Esophagus mucosa (tissue), 1 donor: ENCODE measurements around the gene PROB1. TPM values are rescaled to one million over a fixed set of nuclear protein-coding genes. Genes with fewer than 3 reads are reported as not detected.
"Not testable (repeated sequence)": the region's sequence is repeated elsewhere in the genome, so short reads cannot be mapped to it uniquely, and the experiment has no call there.

Experiments
- ATAC-seq: fragments of 200-7000 bp; cut with Tn5 transposase; one replicate; pipeline ENCODE4 v1.9.1; 2020
- total RNA-seq: library from RNA; stranded (reverse); gene quantifications from one replicate; pipeline ENCODE4 v1.2.4, GENCODE V29; 2023
- donor health status: DM: yes; HTN: yes; CAD: no.

Gene PROB1
- total RNA-seq, 1 donor from 2014 or later: 1.9 TPM

- ATAC-seq: no peak
Measured at GRCh38 chr5:139378101-139378825, 16.6 kb downstream of the PROB1 start.

GRCh38 chr5:139377226-139377625, 17.7 kb downstream of the PROB1 start:
- ATAC-seq: no peak

- no peak for ATAC-seq
Measured at GRCh38 chr5:139376364-139376763, 18.5 kb downstream of the PROB1 start.

DNA sequence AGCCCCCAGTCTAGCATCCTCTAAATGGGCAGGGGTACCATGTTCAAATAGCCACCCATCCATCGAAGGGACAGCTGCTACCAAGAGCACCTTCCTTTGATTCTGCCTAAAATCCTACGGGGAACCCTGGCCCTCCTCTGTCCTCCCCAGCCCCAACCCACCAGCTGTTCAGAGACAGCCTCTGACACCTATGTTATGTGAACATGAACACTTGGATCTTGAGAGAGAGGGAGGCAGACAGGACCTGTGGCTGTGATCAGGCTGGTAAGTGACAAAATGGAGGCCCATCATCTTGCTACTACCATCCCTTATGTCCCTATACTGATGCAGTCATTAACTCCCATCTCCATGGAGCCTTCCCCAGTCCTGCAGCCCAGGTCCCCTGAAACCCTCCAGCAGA, 20.0 kb downstream of the PROB1 start:
- ATAC-seq: no peak

GRCh38 chr5:139371482-139372435, 23.1 kb downstream of the PROB1 start:
- no peak for ATAC-seq

DNA sequence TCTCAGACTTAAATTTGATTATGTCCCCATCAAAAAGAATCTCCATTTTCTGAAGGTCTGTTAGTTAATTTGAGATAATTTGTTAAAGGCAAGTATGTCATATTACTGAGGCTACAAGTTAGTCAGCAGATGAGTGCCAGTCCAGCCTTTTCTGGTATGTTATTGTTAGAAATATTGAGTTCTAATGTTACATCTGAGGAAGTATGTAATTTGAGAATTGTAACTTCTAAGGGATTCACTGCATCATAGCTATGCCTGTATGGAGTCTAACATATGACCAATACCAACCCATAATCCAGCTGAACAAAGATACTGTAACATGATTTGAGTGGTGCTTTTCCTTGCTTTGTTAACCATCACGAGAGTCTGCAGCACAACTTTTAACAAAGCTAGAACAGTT, 25.7 kb downstream of the PROB1 start:
- no peak for ATAC-seq

DNA sequence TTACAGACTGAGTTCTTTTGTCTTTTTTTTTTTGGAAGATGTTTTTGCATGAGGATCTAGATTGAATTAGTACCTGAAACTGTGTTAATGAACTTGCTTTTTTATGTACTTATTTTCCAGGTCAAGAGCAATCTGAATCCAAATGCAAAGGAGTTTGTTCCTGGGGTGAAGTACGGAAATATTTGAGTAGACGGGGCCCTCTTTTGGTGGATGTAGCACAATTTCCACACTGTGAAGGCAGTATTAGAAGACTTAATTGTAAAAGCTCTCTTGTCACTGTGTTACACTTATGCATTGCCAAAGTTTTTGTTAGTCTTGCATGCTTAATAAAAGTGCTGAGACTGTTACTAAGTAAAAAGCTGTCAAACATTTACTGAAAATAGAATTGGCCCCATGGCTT, 26.3 kb downstream of the PROB1 start:
- ATAC-seq: no peak

- ATAC-seq: no peak
Measured at GRCh38 chr5:139364466-139364865, 30.4 kb downstream of the PROB1 start.

- ATAC-seq: peak; percentile 94
Measured at GRCh38 chr5:139363937-139364336, 31.0 kb downstream of the PROB1 start.

DNA sequence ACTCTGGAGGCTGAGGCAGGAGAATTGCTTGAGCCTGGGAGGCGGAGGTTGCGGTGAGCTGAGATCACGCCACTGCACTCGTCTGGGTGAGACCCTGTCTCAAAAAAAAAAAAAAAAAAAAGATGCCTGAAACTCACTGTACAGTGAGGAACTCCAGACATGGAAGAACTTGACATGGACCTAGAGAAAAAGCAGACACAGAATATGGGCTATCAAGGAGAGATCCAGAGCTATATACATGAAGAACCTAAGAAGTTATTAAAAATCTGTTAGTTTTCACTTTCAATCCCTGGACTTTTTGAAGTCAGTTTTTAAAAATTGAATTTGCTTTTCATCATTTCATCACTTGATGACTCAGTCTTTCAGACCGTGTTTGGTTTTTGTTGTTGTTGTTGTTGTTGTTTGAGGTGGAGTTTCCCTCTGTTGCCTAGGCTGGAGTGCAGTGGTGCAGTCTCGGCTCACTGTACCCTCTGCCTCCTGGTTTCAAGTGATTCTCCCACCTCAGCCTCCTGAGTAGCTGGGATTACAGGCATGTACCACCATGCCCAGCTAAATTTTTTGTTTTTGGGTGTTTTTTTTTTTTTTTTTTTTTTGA, 33.0 kb downstream of the PROB1 start:
- no peak for ATAC-seq

DNA sequence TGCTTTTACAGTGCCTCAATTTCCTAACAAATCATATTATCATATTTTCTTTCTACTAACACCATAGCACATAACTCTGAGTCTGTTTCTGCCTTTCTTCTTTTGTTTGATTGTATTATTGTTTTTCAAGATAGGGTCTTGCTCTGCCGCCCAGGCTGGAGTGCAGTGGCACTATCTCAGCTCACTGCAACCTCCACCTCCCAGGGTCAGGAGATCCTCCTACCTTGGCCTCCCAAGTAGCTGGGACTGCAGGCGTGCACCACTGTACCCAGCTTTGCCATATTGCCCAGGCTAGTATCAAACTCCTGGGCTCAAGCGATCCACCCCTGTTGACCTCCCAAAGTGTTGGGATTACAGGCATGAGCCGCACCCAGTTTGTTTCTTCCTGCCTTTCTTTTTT, 34.5 kb downstream of the PROB1 start:
- no peak for ATAC-seq

DNA sequence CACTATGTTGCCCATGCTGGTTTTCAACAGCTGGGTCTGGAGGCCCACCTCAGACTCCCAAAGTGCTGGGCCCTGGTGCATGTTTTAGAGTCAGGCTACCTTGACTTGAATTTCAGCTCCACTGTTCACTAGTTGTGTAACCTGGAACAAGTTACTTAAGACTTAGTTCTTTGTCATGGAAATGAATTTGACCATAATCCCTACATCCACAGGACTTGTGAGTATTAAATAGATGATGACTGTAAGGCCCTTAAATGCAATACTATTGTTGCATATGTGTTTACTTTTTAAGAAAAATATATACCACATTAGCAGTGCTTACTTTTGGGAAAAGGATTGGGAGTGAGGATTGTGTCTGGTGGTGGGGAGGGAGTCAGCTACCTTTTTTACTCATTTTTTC, 36.8 kb downstream of the PROB1 start:
- peak; percentile 81 for ATAC-seq

DNA sequence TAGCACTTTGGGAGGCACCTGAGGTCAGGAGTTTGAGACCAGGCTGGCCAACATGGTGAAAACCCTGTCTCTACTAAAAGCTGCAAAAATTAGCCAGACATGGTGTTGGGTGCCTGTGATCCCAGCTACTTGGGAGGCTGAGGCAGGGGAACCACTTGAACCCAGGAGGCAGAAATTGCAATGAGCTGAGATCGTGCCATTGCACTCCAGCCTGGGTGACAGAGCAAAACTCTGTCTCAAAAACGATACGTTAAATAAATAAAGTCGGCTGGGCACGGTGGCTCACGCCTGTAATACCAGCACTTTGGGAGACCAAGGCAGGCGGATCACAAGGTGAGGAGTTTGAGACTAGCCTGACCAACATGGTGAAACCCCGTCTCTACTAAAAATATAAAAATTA, 39.0 kb downstream of the PROB1 start:
- ATAC-seq: not testable (repeated sequence)

GRCh38 chr5:139354186-139354585, 40.7 kb downstream of the PROB1 start:
- no peak for ATAC-seq

DNA sequence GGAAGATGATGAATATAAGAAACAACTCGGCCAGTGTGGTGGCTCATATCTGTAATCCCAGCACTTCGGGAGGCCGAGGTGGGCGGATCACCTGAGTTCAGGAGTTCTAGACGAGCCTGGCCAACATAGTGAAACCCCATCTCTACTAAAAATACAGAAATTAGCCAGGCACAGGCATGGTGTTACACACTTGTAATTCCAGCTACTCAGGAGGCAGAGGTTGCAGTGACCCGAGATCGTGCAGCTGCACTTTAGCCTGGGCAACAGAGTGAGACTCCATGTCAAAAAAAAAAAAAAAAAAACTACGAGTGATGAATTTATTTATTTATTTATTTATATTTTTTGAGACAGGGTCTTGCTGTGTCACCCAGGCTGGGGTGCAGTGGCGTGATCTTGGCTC, 47.0 kb downstream of the PROB1 start:
- ATAC-seq: not testable (repeated sequence)

- not testable (repeated sequence) for ATAC-seq
Measured at GRCh38 chr5:139345442-139345841, 49.5 kb downstream of the PROB1 start.

- no peak for ATAC-seq
Measured at GRCh38 chr5:139344177-139344576, 50.7 kb downstream of the PROB1 start.

- ATAC-seq: no peak
Measured at GRCh38 chr5:139343476-139343875, 51.4 kb downstream of the PROB1 start.

GRCh38 chr5:139342423-139342723, 52.5 kb downstream of the PROB1 start:
- ATAC-seq: no peak

GRCh38 chr5:139341689-139342422, 53.0 kb downstream of the PROB1 start, which contains the start of gene PAIP2:
Gene PAIP2 (plus strand): TSS chr5:139341854. CDS start chr5:139363785, 21,931 bp downstream.
- ATAC-seq: peak; percentile 98

DNA sequence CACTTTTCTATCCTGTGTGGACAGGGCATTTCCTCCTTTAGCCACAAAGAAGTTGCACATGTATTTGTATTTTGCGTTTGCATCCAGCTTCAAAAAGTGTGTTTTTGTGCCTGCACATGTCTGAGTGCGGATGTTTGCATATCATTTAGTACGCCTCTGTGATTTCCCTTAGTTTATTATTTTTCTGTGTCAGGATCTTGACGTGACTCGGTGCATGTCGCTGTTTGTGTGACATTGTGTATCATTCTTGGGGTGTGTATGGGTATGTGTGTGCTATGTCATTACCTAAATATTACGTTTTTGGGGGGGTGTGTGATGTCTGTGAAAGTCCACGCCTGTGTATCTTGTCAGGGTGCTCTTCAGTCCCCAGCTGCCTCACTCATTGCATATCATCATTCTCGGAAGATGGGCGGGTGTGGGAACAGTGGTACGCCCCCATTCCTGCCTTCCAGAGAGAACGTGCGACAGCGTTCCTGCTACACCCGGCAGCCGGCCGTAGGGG, 53.7 kb downstream of the PROB1 start:
- ATAC-seq: no peak
